ENCODE data around the gene MKLN1. TPM values are rescaled to one million over a fixed set of nuclear protein-coding genes. Genes with fewer than 3 reads are reported as not detected.

The MKLN1 gene
- total and polyA plus RNA-seq, 10 of the 15 experiments (the other 5 are each of a cell fraction or from before 2014, with no cell fraction given): 13.6 to 55.8 (median 29.3) TPM

- no peak for ATAC-seq
- Histone ChIP-seq H4K20me1 (ENCODE audit: control insufficient read depth, insufficient read depth) (no peaks in the 10 kb centered on the region), H2AFZ (ENCODE audit: control insufficient read depth, low read depth, low read length) (no peak overlapping the region), H3K36me3 (ENCODE audit: control insufficient read depth in 2 of 2, insufficient read depth in 2 of 2, low read length in 1 of 2) (peaks cover 0 to 5% of the 10 kb centered on the region in 2 experiments; a peak in 2 of 4 replicates), H3K4me3 (no peak overlapping the region), H3K4me2 (ENCODE audit: control insufficient read depth, insufficient read depth) (no peak overlapping the region), H3K27ac (ENCODE audit: control insufficient read depth, insufficient read depth) (no peak overlapping the region), H3K27me3 (replicated peaks in 1 of 2; ENCODE audit: control insufficient read depth in 2 of 2, insufficient read depth in 2 of 2, low read length in 1 of 2) (no peaks in the 10 kb centered on the region), H3K79me2 (ENCODE audit: control insufficient read depth, insufficient read depth, low read length) (no peaks in the 10 kb centered on the region), H3K9me3 (replicated peaks; ENCODE audit: control insufficient read depth, insufficient read depth, low read length) (no peaks in the 10 kb centered on the region), H3K9ac (ENCODE audit: control insufficient read depth, insufficient read depth, low read length) (no peak overlapping the region), H3K4me1 (ENCODE audit: control insufficient read depth, insufficient read depth, low read length) (no peaks in the 10 kb centered on the region)
- POLR2A ChIA-PET: no interaction called here
- in situ Hi-C loops (cut with MboI): no loop called here
- no peak for DNase-seq (ENCODE audit: low read depth, low spot score)
- WGBS (ENCODE audit: insufficient coverage, insufficient replicate concordance, low lambda C conversion rate, missing lambda C conversion rate): 91% methylated on average over 7 of the region's 7 CpGs
- no TSS peak for BruUV-seq (replicated peaks)
- RAD21 ChIA-PET (ENCODE audit: unreplicated experiment): no interaction called here
- SMC1A ChIA-PET (ENCODE audit: uncharacterized antibody, unreplicated experiment): interaction anchor here (3.6 kb wide), 1 partner anchor 12 kb away, joined by 18 read pairs; no protein-coding TSS in a partner anchor
- TF ChIP-seq ZBTB4 (CRISPR knock-in tag; IDR thresholded peaks at IDR 0.05): no peak
- no peak for TF ChIP-seq ATF2 (IDR thresholded peaks at IDR 0.05; ENCODE audit: low read length)
- TF ChIP-seq USF2 (IDR thresholded peaks at IDR 0.05; ENCODE audit: borderline replicate concordance, low read depth, low read length): no peak
- TF ChIP-seq MLLT1 (IDR thresholded peaks at IDR 0.05): no peak
- intact Hi-C loops (cut with micrococcal nuclease; ENCODE audit: unreplicated experiment): no loop called here
- CTCF ChIA-PET: interaction anchor here (1.3 to 1.7 kb wide), 3 partner anchors 10 to 18 kb away, joined by 4 to 8 read pairs (median 5); no protein-coding TSS in a partner anchor
- FAIRE-seq: no peak
Measured at GRCh38 chr7:131495669-131496498, 168.2 kb downstream of the MKLN1 start.

Data from GM12878 (cell line).